Measurements from ENCODE around the gene SBSN. TPM values are rescaled to one million over a fixed set of nuclear protein-coding genes. Genes with fewer than 3 reads are reported as not detected.

Gene SBSN
- total RNA-seq, 1 donor from 2014 or later = 0.24 TPM

DNA sequence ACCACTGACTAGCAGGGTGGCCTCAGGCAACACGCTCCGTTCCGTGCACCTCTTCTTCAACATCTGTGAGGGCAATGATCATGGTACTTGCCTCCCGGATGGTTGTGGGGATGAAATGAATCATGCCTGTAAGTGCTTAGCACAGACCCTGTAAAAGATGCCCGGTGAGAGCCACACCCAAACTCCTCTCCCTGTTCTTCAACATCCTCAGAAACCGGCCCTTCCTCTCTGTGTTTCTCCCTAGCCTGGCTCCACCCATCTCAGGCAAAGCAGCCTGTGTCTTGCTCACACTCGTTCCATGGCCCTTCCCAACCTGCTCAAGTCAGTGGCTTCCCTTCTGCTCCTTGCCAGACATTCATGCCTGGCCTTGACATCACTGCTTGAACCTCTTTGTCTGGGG lies 8.8 kb downstream of the SBSN start:
- Mint-ChIP-seq H3K9me3 (ENCODE audit: low read depth) (no peaks in the 10 kb centered on the region), H3K4me3 (ENCODE audit: low read depth) (no peak overlapping the region), H3K4me1 (ENCODE audit: low read depth) (peaks cover 4% of the 10 kb centered on the region), H3K27ac (no peak overlapping the region), H3K27me3 (peaks cover 29% of the 10 kb centered on the region), H3K36me3 (ENCODE audit: insufficient read depth) (no peaks in the 10 kb centered on the region)
- no peak for DNase-seq (ENCODE audit: low spot score, unreplicated experiment)
- TF ChIP-seq, protein P1, sequence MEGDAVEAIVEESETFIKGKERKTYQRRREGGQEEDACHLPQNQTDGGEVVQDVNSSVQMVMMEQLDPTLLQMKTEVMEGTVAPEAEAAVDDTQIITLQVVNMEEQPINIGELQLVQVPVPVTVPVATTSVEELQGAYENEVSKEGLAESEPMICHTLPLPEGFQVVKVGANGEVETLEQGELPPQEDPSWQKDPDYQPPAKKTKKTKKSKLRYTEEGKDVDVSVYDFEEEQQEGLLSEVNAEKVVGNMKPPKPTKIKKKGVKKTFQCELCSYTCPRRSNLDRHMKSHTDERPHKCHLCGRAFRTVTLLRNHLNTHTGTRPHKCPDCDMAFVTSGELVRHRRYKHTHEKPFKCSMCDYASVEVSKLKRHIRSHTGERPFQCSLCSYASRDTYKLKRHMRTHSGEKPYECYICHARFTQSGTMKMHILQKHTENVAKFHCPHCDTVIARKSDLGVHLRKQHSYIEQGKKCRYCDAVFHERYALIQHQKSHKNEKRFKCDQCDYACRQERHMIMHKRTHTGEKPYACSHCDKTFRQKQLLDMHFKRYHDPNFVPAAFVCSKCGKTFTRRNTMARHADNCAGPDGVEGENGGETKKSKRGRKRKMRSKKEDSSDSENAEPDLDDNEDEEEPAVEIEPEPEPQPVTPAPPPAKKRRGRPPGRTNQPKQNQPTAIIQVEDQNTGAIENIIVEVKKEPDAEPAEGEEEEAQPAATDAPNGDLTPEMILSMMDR (IDR thresholded peaks at IDR 0.05; ENCODE audit: unreplicated experiment) = no peak

DNA sequence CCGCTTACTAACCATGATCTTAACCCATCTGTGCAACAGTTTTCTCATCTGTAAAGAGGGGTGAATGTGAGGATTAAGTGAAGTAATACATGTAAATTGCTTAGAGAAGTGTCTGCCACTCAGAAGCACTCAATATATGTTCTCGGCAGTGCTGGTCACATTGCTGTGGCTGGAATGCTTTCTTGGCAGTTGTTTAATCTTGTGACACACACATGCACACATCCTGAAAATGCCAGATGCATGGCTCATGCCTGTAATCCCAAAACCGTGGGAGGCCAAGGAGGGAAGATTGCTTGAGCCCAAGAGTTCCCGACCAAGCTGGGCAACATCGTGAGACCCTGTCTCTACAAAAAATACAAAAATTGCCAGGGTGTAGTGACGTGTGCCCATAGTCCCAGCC lies 9.8 kb downstream of the SBSN start:
- Mint-ChIP-seq H3K4me3 (ENCODE audit: low read depth) (no peak overlapping the region), H3K27me3 (peaks cover 25% of the 10 kb centered on the region), H3K27ac (peak overlapping the region; percentile 41), H3K9me3 (ENCODE audit: low read depth) (no peaks in the 10 kb centered on the region), H3K4me1 (ENCODE audit: low read depth) (peaks cover 3% of the 10 kb centered on the region), H3K36me3 (ENCODE audit: insufficient read depth) (no peaks in the 10 kb centered on the region)
- DNase-seq (ENCODE audit: low spot score, unreplicated experiment) = no peak
- TF ChIP-seq, protein P1 (IDR thresholded peaks at IDR 0.05; ENCODE audit: unreplicated experiment) = no peak

DNA sequence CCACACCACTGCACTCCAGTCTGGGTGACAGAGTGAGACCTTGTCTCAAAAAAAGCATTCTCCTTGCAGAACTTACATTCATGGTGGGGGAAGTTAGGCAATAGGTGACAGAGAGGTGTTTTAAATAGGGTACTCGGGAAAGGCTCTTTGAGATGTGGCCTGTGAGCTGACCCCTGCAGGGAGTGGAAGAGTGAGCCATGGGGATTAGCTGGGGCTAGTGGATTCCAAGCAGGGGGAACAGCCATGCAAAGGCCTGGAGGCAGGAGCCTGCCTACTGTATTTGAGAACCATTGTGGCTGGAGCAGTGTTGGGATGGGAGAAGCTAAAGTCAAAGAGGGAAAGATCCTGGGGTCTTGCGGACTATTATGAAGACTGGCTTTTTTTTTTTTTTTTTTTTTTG lies 10.8 kb downstream of the SBSN start:
- H3K4me3 Mint-ChIP-seq (ENCODE audit: low read depth) = no peak overlapping the region
- H3K36me3 Mint-ChIP-seq (ENCODE audit: insufficient read depth) = no peaks in the 10 kb centered on the region
- no peaks in the 10 kb centered on the region for H3K9me3 Mint-ChIP-seq (ENCODE audit: low read depth)
- no peak overlapping the region for H3K27ac Mint-ChIP-seq
- TF ChIP-seq, protein P1 (IDR thresholded peaks at IDR 0.05; ENCODE audit: unreplicated experiment) = no peak
- H3K27me3 Mint-ChIP-seq = peaks cover 22% of the 10 kb centered on the region
- DNase-seq (ENCODE audit: low spot score, unreplicated experiment) = no peak
- peaks cover 3% of the 10 kb centered on the region for H3K4me1 Mint-ChIP-seq (ENCODE audit: low read depth)

DNA sequence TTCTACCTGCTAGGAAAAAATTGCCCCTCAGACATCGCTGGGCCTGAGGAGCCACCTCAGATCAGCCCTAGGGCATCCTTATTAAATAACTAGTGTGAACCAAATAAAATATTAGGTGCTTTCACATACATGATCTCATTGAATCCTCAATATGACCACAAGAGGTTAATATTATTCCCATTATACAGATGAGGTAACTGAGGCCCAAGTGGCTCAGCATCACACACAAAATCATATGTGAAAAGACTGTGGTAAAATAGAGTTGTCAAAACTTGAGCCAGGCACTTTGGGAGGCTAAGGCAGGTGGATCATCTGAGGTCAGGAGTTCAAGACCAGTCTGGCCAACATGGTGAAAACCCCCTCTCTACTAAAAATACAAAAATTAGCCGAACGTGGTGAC lies 11.8 kb downstream of the SBSN start:
- no peak for DNase-seq (ENCODE audit: low spot score, unreplicated experiment)
- H3K9me3 Mint-ChIP-seq (ENCODE audit: low read depth) = no peaks in the 10 kb centered on the region
- TF ChIP-seq, protein P1 (IDR thresholded peaks at IDR 0.05; ENCODE audit: unreplicated experiment) = no peak
- H3K27ac Mint-ChIP-seq = no peak overlapping the region
- peaks cover 22% of the 10 kb centered on the region for H3K27me3 Mint-ChIP-seq
- no peak overlapping the region for H3K4me3 Mint-ChIP-seq (ENCODE audit: low read depth)
- peaks cover 3% of the 10 kb centered on the region for H3K4me1 Mint-ChIP-seq (ENCODE audit: low read depth)
- no peaks in the 10 kb centered on the region for H3K36me3 Mint-ChIP-seq (ENCODE audit: insufficient read depth)

DNA sequence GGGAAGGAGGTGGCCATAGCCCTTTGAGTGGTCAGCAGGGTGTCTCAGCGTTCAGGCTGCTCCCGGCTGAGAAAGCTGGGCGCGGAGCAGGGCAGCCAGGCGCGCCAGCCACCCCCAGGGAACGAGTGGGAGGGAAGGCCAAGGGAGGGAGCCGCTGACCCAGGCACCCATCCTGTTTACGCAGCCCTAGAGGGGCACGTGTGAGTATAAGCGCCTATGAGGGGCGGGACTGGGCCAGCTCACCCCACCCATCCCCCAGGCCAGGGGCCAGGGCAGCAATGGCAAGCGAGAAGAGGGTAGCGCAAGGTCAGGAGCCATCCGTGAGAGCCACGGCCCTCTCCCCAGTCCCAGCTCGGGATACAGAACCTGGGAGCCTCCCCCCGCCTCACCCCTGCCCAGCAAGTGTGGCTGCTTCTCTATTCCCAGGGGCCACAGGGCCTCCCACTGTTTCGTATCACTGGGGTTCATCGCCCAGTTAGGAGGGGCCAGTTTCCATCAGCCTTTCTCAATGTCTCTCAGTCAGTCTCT lies 13.8 kb downstream of the SBSN start:
- DNase-seq (ENCODE audit: low spot score, unreplicated experiment) = no peak
- Mint-ChIP-seq H3K27ac (no peak overlapping the region), H3K36me3 (ENCODE audit: insufficient read depth) (no peaks in the 10 kb centered on the region), H3K27me3 (peaks cover 19% of the 10 kb centered on the region), H3K4me3 (ENCODE audit: low read depth) (no peak overlapping the region), H3K9me3 (ENCODE audit: low read depth) (no peaks in the 10 kb centered on the region), H3K4me1 (ENCODE audit: low read depth) (peaks cover 5% of the 10 kb centered on the region)
- TF ChIP-seq, protein P1 (IDR thresholded peaks at IDR 0.05; ENCODE audit: unreplicated experiment) = no peak

Data from progenitor cell of endocrine pancreas (in vitro differentiated cells).